Measurements from ENCODE around the gene ASB8.

DNA sequence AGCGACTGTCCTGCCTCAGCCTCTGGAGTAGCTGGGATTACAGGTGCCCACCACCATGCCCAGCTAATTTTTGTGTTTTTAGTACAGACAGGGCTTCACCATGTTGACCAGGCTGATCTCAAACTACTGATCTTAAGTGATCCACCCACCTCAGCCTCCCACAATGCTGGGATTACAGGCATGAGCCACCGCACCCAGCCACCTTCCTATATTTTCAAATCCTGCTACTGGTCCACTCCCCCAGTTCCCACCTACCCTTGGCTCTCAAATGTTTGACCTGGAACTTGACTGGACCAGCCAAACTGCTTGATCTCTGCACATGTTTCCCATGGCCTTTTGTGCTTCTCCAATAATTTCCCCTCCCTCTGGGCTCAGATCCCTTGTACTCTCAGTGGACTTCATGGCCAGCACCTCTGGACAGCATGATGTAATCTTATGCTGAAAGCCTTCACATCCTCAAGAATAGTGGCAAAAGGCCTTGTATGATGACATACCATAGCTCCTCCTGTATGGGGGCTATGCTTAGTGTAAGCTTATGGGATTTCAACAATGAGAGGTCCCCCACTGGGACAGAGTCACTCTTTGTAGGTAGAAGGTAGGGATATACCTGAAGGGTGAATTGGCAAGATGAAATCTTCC, 23.7 kb upstream of the ASB8 start:
- TF ChIP-seq YY1 (IDR thresholded peaks at IDR 0.05; ENCODE audit: low read depth), result no peak
- TF ChIP-seq EP300 (IDR thresholded peaks at IDR 0.05; ENCODE audit: borderline replicate concordance), result no peak
- TF ChIP-seq REST (IDR thresholded peaks at IDR 0.05; ENCODE audit: low read depth), result no peak
- no peak for TF ChIP-seq CREB1 (IDR thresholded peaks at IDR 0.05; ENCODE audit: low read depth)
- TF ChIP-seq, protein P1, sequence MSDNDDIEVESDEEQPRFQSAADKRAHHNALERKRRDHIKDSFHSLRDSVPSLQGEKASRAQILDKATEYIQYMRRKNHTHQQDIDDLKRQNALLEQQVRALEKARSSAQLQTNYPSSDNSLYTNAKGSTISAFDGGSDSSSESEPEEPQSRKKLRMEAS (IDR thresholded peaks at IDR 0.05), result no peak
- TF ChIP-seq USF1 (IDR thresholded peaks at IDR 0.05), result no peak
- no peak for TF ChIP-seq TEAD4 (IDR thresholded peaks at IDR 0.05)
- TF ChIP-seq FOXM1 (IDR thresholded peaks at IDR 0.05; ENCODE audit: borderline replicate concordance, low read depth), result no peak
- TF ChIP-seq CEBPB (IDR thresholded peaks at IDR 0.05), result no peak
- TF ChIP-seq NFIC (IDR thresholded peaks at IDR 0.05), result no peak

Measured in Ishikawa (cell line).